OCI-LY7 (cell line): ENCODE measurements around the gene MAPK14.

Experiments used
- CTCF ChIP-seq: fragments of 200-600 bp; sonication (generic); conservative IDR thresholded peaks from 2 replicates; pipeline ENCODE4 v1.5.1; 2014; ENCODE audit warnings: mild to moderate bottlenecking, antibody characterized with exemption, low read length, moderate library complexity, mixed read lengths
- EZH2phosphoT487 ChIP-seq: fragments of 200-600 bp; sonication (generic); IDR thresholded peaks from 2 replicates; pipeline ENCODE4 v1.6.1; 2018; ENCODE audit warnings: low read depth, borderline replicate concordance, mild to moderate bottlenecking, mixed run types, antibody characterized with exemption, low read length, moderate library complexity, mixed read lengths

DNA sequence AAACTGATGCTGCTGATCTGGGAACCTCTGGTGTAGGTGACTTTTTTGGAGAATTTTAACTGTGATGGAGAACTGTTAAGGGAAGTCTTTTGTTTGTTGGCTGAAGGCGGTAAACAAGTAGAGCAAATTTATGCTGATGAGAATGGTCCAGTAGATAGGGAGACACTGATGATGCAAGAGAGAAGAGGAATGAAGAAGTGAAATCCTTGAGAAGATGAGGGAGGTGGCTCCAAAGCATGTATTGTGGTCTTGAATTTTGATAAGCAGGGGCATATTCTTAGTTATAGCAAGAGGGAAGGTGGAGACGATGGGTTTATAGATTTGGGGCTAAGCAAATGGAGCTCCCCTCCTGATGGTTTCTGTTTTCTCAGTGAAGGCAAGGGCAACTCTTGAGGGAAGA, 22.0 kb downstream of the MAPK14 start:
- no peak for TF ChIP-seq CTCF
- no peak for TF ChIP-seq EZH2phosphoT487
